Kidney epithelial cell (primary cell): ENCODE measurements around the gene ZNF48. TPM values are rescaled to one million over a fixed set of nuclear protein-coding genes. Genes with fewer than 3 reads are reported as not detected.

Experiments
- DNase-seq: peaks from one replicate; pipeline ENCODE4 v3.0.0-alpha.2; 2010; ENCODE audit warnings: low read depth
- H3K27me3 ChIP-seq: 2 replicates; pipeline ENCODE4 v1.6.0; 2011; ENCODE audit warnings: low read length; ENCODE audit not compliant: control insufficient read depth, insufficient read depth
- H3K36me3 ChIP-seq: 2 replicates; pipeline ENCODE4 v1.5.1; 2011; ENCODE audit warnings: low read length; ENCODE audit not compliant: control insufficient read depth, insufficient read depth
- H3K4me3 ChIP-seq: 2 replicates; pipeline ENCODE4 v1.5.1; 2011; ENCODE audit warnings: low read depth, mild to moderate bottlenecking, control low read depth, low read length
- total RNA-seq: library from RNA; depleted of rRNA; stranded (reverse); fragments of >200 nt; gene quantifications from 2 replicates; pipeline ENCODE4 v1.2.3, GENCODE V29; 2015
- TF ChIP-seq, protein P1 (sequence below): IDR thresholded peaks from 2 replicates; pipeline ENCODE4 v1.5.1; 2011; ENCODE audit warnings: mild to moderate bottlenecking, moderate library complexity, low read length, control low read depth, inconsistent platforms; ENCODE audit not compliant: insufficient read depth, poor library complexity, severe bottlenecking

The ZNF48 gene
- total RNA-seq, 1 donor from 2014 or later = 24.4 TPM

DNA sequence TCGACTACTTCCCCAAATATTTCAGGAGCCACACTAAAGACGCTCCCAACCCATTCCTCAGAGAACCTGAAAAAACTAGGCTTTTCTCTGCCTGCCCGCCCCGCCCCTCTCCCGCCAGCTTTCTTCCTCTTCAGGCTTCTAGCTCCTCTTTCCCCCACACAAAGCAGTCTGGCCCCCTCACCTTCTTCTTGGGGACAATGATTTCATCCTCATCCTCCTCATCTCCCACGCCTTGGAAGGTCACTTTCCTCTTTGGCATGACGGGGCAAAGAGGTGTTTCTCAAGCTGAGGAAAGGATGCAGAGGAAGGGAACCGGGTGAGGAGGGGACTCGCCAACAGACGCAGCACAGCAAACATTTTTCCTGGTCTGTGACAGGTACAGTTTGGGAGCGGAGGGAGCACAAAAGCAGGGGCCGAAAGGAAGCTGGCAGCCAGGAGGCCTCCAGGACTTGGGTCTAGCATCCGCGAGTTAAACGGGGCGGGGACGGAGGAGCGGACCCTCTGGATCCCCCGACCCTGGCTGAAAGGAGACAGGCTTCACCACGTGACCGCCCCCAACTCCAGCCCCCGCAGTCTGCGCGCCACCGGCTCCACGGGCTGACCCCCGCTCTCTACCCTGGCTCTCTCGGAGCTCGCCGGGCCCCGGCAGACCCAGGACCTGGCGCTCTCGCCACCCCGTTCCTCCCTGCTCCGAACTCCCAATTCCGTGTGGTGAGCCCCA, 40.6 kb upstream of the ZNF48 start:
- peaks cover 6% of the 10 kb centered on the region for H3K36me3 ChIP-seq
- no peak for DNase-seq
- H3K4me3 ChIP-seq = peak overlapping the region; percentile 84
- H3K27me3 ChIP-seq = no peaks in the 10 kb centered on the region
- TF ChIP-seq, protein P1, sequence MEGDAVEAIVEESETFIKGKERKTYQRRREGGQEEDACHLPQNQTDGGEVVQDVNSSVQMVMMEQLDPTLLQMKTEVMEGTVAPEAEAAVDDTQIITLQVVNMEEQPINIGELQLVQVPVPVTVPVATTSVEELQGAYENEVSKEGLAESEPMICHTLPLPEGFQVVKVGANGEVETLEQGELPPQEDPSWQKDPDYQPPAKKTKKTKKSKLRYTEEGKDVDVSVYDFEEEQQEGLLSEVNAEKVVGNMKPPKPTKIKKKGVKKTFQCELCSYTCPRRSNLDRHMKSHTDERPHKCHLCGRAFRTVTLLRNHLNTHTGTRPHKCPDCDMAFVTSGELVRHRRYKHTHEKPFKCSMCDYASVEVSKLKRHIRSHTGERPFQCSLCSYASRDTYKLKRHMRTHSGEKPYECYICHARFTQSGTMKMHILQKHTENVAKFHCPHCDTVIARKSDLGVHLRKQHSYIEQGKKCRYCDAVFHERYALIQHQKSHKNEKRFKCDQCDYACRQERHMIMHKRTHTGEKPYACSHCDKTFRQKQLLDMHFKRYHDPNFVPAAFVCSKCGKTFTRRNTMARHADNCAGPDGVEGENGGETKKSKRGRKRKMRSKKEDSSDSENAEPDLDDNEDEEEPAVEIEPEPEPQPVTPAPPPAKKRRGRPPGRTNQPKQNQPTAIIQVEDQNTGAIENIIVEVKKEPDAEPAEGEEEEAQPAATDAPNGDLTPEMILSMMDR = no peak

DNA sequence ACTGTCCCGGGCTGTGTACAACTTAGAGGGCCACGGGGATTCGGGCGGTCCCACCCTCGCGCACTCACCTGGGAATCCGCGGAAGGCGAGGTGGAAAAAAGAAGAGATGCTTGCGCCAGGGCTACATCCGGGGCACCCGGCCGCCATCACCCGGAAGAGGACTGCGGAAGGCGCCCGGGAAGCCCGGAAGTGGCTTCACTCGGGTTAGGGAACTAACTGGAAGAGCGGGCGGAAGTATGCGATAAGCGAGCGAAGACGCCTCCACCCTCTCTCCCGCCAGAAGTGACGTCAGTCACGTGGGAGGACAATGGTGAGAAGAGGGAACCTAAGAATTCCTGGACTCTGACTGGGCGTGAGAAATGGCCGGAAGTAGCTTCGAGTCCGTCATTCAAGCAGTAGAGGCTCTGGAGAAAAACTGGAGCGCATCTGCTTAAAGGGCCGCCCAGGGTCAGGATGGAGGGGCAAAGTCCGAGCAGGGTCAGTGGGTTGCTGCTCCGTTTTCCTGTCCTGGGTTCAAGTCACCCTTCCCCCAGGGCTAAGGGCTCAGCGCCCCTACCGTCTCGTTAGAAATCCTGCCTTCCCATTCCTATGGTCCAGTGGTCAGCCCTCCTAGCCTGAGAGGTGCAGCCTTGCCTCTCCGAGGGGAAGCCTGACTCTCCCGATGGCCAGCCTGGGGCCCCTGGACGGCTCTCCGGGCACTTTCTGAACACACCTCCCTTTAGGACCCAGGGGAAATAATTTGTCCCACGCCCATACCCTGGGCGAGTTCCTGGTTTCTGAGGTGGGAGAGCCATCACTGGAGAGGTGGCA, 39.9 kb upstream of the ZNF48 start, which contains the start of gene CD2BP2:
TSS of gene CD2BP2 (minus strand) at position 165 of the 810 bp plus-strand sequence. CDS start 627 bp downstream, outside the sequence.
- H3K27me3 ChIP-seq = no peaks in the 10 kb centered on the region
- peak; percentile 99 for DNase-seq
- H3K36me3 ChIP-seq = peaks cover 8% of the 10 kb centered on the region
- H3K4me3 ChIP-seq = peak within 1 kb of the TSS; percentile 84
- TF ChIP-seq, protein P1 = no peak

- DNase-seq = no peak
- H3K27me3 ChIP-seq = no peaks in the 10 kb centered on the region
- peak overlapping the region; percentile 84 for H3K4me3 ChIP-seq
- peaks cover 5% of the 10 kb centered on the region for H3K36me3 ChIP-seq
- TF ChIP-seq, protein P1 = no peak
Observed at GRCh38 chr16:30355954-30356308, 39.3 kb upstream of the ZNF48 start.

DNA sequence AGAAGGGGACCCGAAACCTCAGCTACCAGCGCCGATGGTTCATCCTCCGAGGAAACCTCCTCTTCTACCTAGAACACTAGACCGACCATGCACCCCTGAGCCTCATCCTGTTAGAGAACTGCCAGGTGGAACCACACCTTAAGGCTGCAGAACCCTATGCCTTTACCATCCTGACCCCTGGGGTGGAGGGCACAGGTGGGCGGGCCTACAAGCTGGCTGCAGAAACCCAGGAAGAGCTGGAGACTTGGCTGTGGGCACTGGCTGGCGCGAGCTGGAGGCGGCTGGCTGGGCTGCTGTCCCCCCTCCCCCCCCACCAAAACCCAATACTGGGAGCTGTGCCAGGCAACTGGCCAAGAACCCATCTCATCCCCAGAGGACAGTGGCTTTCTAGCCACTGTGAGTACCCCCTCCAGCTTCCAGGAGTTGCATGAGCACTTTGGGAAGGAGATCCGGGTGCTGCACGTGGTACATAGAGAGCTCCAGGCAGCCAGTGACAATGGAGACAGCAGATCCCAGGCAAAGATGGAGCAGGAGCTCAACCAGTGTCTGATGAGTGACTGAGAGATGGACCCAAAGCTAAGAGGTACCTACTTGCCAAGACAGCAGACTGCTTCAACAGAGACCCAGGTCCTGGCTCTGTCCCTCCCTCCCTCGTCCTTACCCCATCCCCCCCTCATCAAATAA, 38.7 kb upstream of the ZNF48 start:
- no peak overlapping the region for H3K4me3 ChIP-seq

DNA sequence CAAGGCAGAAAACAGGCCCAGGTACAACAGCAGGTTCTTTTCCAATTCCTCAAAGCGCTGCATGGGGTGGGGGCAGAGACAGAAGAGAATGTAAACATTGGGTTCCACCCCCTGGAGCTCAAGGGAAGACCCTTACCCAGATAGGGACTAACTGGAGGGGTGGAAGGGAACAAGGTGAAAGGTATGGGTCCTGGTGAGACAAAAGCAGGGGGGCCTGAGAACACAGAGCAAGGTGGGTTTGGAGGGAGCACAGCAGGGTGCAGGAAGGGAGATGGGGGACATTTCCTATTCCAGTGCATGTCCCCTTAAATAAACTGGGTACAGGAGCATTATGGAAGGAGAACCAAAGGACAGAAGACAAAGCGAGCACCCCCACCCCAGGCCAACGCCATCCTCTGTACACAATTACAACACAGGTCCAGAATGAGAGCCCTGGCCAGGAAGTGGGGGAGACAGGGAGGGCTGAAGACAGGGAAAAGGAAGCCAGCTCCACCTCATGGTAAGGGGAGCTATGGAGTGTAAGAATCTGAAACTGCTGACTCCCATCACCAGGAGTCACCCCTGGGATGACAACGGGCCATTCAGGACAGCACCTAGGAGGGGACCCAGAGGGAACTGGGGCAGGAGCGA, 38.0 kb upstream of the ZNF48 start:
- H3K4me3 ChIP-seq = no peak overlapping the region
- TF ChIP-seq, protein P1 = no peak
- DNase-seq = no peak
- peaks cover 5% of the 10 kb centered on the region for H3K36me3 ChIP-seq
- no peaks in the 10 kb centered on the region for H3K27me3 ChIP-seq

More for the DNA sequence above, 38.7 kb upstream of the ZNF48 start:
- DNase-seq = no peak
- TF ChIP-seq, protein P1 = no peak
- Histone ChIP-seq H3K27me3 (no peaks in the 10 kb centered on the region), H3K36me3 (peaks cover 5% of the 10 kb centered on the region)
